OCI-LY7 (cell line): ENCODE results near the gene SEMA3E.

Experiments used
- CTCF ChIP-seq: fragments of 200-600 bp; sonication (generic); conservative IDR thresholded peaks from 2 replicates; pipeline ENCODE4 v1.5.1; 2014; ENCODE audit warnings: mild to moderate bottlenecking, antibody characterized with exemption, low read length, moderate library complexity, mixed read lengths
- EZH2phosphoT487 ChIP-seq: fragments of 200-600 bp; sonication (generic); IDR thresholded peaks from 2 replicates; pipeline ENCODE4 v1.6.1; 2018; ENCODE audit warnings: low read depth, borderline replicate concordance, mild to moderate bottlenecking, mixed run types, antibody characterized with exemption, low read length, moderate library complexity, mixed read lengths

DNA sequence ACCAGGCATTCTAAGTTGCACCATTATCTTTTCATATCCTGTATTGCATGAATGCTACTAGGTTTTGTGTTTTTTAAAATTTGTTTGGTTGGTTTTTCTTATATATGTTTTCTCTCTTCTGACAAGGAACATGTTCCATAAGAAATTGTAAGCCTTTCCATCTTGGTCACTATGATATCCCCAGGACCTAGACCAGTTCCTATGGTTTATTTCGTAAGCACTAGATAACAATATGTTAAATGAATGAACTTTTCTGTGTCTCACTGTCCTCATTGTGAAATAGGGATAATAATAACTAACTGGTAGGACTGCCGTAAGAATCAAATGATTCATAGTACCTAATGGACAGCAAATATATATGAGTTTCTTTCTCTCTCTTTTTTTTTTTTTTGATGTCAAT lies 146.3 kb downstream of the SEMA3E start:
- no peak for TF ChIP-seq CTCF
- TF ChIP-seq EZH2phosphoT487: no peak
